ENCODE results near the gene RPS19.
"Not testable (repeated sequence)": the region's sequence is repeated elsewhere in the genome, so short reads cannot be mapped to it uniquely, and the experiment has no call there.

RPS19 gene

DNA sequence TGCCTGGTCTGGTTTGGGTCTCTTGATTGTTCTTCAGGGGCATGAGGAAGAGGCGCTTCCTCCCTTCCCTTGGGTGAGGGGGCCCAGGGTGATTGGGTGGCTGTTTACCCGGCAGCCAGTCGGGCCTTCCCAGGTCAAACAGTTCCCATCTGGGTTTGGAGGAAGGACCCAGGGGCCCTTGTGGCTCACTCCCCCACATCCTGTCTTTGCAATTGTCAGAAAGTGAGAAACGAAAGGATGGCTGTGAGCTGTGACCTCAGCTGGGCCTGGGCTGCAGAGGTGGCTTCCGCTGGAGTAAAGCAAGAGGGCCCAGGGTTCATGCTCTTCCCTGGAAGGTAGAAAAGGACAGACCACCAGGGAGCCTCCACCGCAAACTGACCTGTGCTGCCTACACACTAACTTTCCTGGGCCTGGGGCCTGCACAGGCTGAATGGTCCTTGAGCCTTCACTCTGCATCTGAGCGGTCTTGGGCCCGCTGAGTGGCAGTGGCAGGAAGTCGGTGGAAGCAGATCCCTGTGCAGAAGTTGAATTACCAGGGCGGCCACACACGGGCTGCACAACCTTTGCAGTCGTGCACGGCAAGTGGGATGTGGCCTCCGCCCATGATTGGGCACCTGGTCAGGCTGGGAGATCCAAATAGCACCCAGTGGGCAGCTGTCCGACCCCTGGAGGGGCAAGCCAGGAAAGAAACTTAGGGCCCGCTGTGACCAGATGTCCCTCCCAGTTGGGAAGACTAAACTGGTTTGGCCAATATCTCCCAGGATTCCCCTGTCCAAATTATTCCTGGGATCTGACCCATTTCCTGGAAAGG is 11.7 kb downstream of the RPS19 start:
- TF ChIP-seq POLR2AphosphoS5 (IDR thresholded peaks at IDR 0.05; ENCODE audit: low read depth, low read length), result peak; percentile 98
- TF ChIP-seq POLR2A (IDR thresholded peaks at IDR 0.05; ENCODE audit: low read depth, low read length), result peak; percentile 81
- TF ChIP-seq TAF1 (IDR thresholded peaks at IDR 0.05; ENCODE audit: borderline replicate concordance, low read depth, low read length), result no peak
- FAIRE-seq, result peak; percentile 97
- peak; percentile 81 for DNase-seq (ENCODE audit: insufficient read length)

DNA sequence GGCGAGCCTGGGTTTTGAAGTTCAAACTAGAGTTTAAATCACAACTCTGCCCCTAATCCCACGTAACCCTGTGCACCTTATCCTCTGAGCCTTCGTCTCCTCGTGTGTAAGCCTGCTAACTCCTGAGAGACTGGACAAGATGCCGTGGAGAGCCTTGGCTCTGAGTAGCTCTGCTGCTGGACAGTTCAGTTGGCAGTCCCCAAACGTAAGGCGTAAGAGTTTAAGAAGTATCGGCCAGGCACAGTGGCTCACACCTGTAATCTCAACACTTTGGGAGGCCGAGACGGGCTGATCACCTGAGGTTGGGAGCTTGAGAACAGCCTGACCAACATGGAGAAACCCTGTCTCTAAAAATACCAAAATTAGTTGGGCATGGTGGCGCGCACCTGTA is 12.3 kb downstream of the RPS19 start:
- DNase-seq (ENCODE audit: insufficient read length) (no peak), FAIRE-seq (peak; percentile 54)
- no peak for TF ChIP-seq POLR2AphosphoS5 (IDR thresholded peaks at IDR 0.05; ENCODE audit: low read depth, low read length)
- TF ChIP-seq POLR2A (IDR thresholded peaks at IDR 0.05; ENCODE audit: low read depth, low read length), result no peak
- no peak for TF ChIP-seq TAF1 (IDR thresholded peaks at IDR 0.05; ENCODE audit: borderline replicate concordance, low read depth, low read length)

DNA sequence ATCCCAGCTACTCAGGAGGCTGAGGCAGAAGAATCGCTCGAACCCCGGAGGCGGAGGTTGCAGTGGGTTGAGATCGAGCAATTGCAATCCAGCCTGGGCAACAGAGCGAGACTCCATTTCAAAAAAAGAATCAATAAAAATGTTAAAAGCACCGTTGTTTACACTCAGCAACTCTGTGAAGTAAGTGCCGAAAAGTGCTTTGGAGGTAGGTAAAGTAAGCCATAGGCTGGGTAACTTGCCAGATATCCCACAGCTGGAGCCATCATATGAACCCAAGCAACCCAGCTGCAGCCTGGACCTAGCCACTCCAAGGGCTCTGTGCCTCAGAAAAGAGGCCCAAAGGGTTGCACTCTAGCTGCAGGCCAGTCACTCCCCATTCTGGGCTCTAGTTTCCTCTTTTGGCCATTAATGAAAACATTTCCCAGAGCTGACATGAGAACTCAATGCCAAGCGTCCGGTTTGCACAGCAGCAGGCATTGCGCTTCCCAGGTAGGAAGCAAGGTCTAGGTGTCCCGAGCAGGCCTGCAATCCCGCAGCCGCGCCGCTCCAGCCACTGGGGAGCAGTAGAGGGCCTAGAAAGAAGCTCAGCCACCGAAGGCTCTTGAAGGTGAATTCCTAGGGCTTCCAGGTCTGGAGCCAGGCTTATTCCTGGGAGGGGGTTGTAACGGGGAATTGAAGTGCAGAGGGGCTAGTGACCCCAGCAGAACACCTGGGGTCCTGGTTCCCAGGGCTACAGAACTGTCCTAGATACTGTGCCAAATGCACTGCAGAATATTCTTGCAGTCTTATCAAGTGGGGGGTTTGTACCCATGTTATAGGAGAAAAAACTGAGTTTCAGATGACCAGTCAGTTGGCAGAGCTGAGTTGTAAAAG is 13.0 kb downstream of the RPS19 start:
- no peak for DNase-seq (ENCODE audit: insufficient read length)
- peak; percentile 75 for FAIRE-seq

DNA sequence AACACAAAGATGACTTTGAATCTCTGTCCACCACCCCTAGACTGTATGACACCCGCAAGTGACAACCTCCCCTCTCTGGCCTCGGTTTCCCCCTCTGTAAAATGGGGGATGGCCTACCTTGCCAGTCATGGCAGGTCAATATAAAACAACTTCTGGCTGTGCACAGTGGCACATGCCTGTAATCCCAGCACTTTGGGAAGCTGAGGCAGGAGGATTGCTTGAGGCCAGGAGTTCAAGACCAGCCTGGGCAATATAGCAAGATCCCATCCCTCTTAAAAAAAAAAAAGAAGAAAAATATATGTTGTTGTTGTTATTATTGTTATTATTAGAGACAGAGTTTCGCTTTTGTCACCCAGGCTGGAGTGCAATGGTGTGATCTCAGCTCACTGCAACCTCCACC is 15.9 kb downstream of the RPS19 start:
- not testable (repeated sequence) for DNase-seq (ENCODE audit: insufficient read length); FAIRE-seq

More for the DNA sequence above, 13.0 kb downstream of the RPS19 start:
- no peak for TF ChIP-seq TAF1 (IDR thresholded peaks at IDR 0.05; ENCODE audit: borderline replicate concordance, low read depth, low read length)
- TF ChIP-seq POLR2AphosphoS5 (IDR thresholded peaks at IDR 0.05; ENCODE audit: low read depth, low read length), result peak; percentile 72
- peak; percentile 42; the same call in 1 of the 2 replicates for TF ChIP-seq POLR2A (IDR thresholded peaks at IDR 0.05; ENCODE audit: low read depth, low read length)

DNA sequence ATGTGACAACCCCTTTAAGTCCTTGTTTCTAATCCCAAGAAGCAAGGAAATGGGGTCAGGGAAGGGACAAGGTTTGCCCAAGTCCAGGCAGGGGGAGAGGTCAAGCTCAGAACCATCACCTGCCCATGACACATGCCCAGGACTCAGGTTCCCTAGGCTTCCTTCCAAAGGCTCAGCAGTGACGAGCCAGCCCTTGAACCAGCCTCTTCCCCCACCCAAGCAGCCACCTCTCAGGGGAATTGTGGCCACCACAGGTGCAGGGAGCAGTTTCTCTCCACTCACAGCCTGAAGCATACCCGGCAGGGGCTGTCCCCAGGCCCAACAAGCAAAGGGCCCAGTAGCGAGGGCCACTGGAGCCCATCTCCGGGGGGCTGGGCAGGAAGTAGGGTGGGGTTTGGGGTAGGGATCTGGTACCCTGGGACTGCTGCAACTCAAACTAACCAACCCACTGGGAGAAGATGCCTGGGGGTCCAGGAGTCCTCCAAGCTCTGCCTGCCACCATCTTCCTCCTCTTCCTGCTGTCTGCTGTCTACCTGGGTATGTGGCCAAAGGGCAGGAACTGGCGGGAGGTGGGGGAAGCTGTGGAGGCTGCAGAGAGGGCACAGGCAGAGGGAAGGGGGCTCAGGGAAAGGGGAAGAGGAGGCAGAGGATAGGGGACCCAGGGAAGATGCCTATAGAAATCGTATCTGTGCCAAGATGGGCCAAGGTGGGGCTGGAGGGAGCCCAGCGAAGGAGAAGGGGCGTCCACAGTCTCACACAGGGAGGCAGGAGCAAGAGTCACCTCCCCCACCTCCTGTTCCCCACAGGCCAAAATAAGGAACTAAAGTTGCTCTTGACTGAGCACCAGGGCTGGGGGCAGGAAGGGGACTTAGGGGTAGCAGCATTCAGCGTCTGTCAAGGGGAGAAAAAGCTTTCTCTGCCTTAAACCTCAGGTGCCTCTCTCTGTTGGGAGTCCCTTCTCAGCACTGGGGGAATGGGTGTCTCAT is 17.1 kb downstream of the RPS19 start, which contains the start of gene CD79A:
Gene CD79A (plus strand): TSS at position 433 of the 986 bp plus-strand sequence. CDS start 26 bp downstream, at position 459.
- DNase-seq (ENCODE audit: insufficient read length) (peak; percentile 71), FAIRE-seq (peak; percentile 99)
- TF ChIP-seq TAF1 (IDR thresholded peaks at IDR 0.05; ENCODE audit: borderline replicate concordance, low read depth, low read length) (peak; percentile 62; the same call in 1 of the 2 replicates), POLR2A (IDR thresholded peaks at IDR 0.05; ENCODE audit: low read depth, low read length) (peak; percentile 83), POLR2AphosphoS5 (IDR thresholded peaks at IDR 0.05; ENCODE audit: low read depth, low read length) (peak; percentile 83)

DNA sequence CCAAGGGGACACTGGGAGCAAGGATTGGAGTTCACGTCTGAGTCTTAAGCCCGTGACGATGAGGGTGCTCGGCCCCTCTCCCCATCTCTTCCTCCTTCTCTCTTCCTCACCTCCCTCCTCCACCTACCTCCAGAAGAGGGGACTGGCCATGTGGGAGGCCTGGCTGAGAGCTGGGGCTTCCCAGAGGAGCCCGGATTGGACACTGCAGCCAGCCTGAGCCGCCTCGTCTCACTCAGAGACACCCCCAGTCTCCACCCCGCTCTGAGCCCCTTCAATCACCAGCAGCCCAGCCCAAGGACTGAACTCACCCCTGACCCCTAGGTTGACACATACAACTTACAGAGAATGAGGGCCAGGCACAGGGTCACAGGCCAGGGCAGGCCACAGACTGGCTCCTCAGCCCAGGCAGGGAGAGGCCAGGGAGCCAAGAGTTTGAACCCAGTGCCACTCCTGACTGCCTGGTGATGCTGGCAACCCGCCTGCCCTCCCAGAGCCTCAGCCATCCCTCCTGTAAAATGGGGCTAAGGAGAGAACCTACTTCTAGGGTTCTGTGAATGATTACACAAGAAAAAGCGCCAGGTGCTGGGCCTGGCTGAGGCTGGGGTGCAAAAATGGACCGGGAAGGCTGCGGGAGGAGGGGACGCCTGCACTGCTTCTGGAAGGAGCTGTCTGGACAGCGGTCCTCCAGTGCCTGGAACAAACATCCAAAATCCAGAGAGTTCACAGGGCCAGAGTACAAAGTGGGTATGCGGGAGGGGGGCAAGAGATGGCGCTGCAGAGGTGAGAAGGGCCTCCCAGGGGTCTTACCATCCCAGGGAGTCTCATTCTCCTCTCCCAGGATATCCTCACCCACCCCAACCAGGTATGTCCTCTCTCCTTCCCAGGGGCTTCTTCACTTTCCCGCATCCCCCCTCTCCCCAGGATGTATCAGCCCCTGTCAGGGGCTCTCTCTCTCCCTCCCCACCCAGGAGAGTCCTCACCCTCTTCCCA is 18.2 kb downstream of the RPS19 start:
- TF ChIP-seq POLR2AphosphoS5 (IDR thresholded peaks at IDR 0.05; ENCODE audit: low read depth, low read length) (peak; percentile 89), TAF1 (IDR thresholded peaks at IDR 0.05; ENCODE audit: borderline replicate concordance, low read depth, low read length) (peak; percentile 77; the same call in 1 of the 2 replicates), POLR2A (IDR thresholded peaks at IDR 0.05; ENCODE audit: low read depth, low read length) (peak; percentile 83)
- FAIRE-seq (no peak), DNase-seq (ENCODE audit: insufficient read length) (no peak)

DNA sequence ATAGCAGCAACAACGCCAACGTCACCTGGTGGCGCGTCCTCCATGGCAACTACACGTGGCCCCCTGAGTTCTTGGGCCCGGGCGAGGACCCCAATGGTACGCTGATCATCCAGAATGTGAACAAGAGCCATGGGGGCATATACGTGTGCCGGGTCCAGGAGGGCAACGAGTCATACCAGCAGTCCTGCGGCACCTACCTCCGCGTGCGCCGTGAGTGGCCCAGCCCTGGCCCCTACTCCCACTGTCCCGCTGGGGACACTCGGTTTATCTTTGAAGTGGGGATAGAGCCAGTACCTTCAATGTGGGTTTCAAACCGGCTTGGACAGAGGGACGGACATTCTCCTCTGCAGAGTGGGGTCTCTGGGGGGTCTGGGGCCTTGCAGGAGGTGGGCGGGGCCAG is 19.0 kb downstream of the RPS19 start:
- FAIRE-seq (no peak), DNase-seq (ENCODE audit: insufficient read length) (no peak)
- no peak for TF ChIP-seq POLR2AphosphoS5 (IDR thresholded peaks at IDR 0.05; ENCODE audit: low read depth, low read length)
- no peak for TF ChIP-seq POLR2A (IDR thresholded peaks at IDR 0.05; ENCODE audit: low read depth, low read length)
- no peak for TF ChIP-seq TAF1 (IDR thresholded peaks at IDR 0.05; ENCODE audit: borderline replicate concordance, low read depth, low read length)

DNA sequence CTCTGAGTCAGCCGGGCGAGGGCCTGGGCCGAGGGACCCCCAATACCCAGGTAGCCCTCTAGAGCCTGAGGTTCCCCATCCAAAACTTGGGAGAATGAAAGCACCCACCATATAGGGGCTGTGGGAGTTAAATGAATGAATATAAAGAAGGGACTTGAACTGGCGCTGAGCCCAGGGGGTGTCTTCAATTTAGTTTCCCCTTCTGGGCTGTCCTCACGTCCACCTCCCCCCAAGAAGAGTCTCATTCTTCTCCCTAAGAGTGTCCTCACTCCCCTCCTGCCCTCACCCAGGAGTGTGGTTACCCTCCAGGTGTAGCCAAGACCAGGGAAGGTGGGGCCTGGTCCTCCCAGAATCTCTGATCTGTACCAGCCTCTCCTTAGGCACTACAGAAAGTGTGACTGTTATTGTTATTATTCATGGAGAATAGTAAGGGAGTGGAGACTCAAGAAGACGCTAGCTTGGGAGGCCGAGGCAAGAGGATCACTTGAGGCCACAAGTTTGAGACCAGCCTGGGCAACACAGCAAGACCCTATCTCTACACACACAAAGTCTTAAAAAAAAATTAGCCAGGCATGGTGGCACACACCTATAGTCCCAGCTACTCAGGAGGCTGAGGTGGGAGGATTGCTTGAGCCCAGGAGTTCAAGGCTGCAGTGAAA is 19.7 kb downstream of the RPS19 start:
- TF ChIP-seq POLR2A (IDR thresholded peaks at IDR 0.05; ENCODE audit: low read depth, low read length) (no peak), POLR2AphosphoS5 (IDR thresholded peaks at IDR 0.05; ENCODE audit: low read depth, low read length) (no peak), TAF1 (IDR thresholded peaks at IDR 0.05; ENCODE audit: borderline replicate concordance, low read depth, low read length) (no peak)
- no peak for DNase-seq (ENCODE audit: insufficient read length)
- FAIRE-seq, result no peak

DNA sequence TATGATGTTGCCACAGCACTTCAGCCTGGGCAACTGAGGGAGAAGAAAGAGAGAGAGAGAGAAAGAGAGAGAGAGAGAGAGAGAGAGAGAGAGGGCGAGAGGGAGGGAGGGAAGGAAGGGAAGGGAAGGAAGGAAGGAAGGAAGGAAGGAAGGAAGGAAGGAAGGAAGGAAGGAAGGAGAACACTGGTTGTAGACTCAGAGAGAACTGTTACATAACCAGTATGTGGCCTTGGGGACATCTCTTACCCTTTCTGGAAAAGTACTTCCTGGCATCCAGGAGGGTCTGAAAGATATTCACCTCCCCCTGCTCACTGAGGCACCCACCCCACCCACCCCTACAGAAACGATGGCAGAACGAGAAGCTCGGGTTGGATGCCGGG is 20.3 kb downstream of the RPS19 start:
- FAIRE-seq (no peak), DNase-seq (ENCODE audit: insufficient read length) (no peak)
- no peak for TF ChIP-seq POLR2A (IDR thresholded peaks at IDR 0.05; ENCODE audit: low read depth, low read length)

All from GM12892 (cell line).